GM18505 (cell line): ENCODE data around the gene TNFRSF13B.
"Not testable (repeated sequence)": the region's sequence is repeated elsewhere in the genome, so short reads cannot be mapped to it uniquely, and the experiment has no call there.

Experiments used
- ATAC-seq: cut with Tn5 transposase; IDR thresholded peaks from one replicate; pipeline ENCODE4 v1.9.1; 2021; ENCODE audit not compliant: unreplicated experiment
- POLR2A ChIP-seq: IDR thresholded peaks from 4 replicates; pipeline ENCODE4 v1.6.1; 2011; ENCODE audit warnings: borderline replicate concordance; ENCODE audit not compliant: insufficient read depth, insufficient read length; ENCODE audit errors: extremely low read depth

Gene TNFRSF13B

DNA sequence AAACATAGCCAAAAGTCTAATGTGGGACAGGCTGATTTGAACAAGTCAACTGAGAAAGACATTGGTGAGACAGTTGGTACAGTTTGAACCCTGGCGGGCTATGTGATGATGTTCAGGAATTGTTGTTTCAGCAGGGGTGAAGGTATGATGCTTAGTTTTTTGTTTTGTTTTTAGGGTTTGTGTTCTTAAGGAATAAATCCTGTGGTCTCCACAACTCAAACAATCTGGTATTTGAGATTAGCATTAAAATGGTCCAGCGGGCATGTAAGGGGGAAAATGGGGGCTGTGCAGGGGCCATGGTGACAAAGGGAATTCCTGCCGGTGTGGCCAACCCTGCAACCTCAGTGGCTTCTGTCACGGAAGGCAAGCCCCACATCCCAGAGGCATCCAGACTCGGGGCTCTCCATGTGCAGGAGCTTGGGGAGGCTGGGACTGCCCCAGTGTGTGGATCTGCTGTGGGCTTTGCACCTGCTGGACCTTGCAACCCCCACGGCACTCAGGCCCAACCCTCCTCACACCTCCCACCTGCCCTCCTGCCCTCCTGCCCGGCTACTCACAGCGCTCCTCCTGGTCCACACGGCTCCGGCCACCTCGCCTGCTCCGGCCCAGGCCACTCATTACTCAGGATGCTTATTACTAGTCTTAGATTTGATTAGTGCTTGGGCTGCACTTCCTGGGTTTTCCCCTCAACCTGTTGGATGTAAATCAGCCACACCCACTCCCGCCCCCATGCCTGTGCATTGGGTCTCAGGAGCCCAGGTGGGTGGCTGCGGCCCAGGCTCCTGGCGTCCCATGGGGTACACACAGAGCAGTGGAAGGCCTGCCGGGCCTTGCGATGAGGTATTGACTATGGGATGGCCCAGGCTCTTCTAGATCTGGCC, at the start of gene TNFRSF13B:
TSS of gene TNFRSF13B (minus strand) at position 661 of the 881 bp plus-strand sequence. CDS start at position 618, 43 bp downstream.
- peak; percentile 28 for ATAC-seq
- TF ChIP-seq POLR2A = peak; percentile 86

DNA sequence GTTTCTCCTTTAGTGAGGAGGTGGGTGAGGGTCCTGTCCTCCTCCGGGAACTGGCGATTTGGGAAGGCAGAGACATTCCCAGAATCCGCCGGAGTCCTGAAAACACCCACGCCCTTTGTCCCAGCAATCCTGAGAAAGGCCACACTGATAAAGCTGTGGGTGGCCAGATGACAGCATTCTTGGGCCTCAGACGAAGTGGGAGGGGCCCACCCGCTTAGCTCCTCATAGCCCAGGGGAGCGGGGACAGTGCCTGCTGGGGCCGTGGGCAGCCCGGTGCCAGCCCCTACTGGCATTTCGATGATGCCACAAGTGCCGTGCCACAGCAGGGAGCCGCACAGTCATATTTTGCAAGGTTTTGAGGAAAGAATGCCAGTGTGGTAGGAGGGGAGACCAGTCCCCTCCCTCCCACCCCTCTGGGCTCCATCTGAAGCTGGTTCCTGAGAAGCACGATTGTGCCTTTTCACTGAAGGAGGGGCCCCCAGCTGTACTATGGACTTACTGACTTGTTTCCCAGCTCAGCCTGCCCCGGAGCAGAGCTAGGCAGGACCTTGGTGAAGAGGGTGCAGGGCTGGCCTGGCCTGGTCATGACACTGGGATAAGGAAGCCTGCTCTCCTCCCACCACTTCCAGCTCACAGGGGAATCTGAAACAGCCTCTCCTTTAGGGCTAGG, 49.4 kb upstream of the TNFRSF13B start:
- TF ChIP-seq POLR2A = no peak
- no peak for ATAC-seq

DNA sequence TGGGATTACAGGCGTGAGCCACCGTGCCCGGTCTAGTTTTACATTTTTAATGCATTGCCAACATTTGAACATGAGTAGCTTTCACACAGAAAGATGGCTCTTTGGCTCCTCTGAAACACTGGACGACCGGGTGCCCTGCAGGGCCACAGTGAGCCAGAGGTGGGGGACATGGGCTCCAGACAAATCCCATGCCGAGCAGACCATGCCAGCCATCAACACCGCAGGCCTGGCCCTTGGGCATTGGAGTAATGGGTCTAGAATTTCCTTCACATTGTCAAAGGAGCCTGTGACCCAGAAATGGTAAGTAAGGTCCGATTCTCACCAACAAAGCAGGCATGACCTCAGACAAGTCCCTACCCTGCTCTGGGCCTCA, 48.9 kb upstream of the TNFRSF13B start:
- ATAC-seq = no peak
- no peak for TF ChIP-seq POLR2A

DNA sequence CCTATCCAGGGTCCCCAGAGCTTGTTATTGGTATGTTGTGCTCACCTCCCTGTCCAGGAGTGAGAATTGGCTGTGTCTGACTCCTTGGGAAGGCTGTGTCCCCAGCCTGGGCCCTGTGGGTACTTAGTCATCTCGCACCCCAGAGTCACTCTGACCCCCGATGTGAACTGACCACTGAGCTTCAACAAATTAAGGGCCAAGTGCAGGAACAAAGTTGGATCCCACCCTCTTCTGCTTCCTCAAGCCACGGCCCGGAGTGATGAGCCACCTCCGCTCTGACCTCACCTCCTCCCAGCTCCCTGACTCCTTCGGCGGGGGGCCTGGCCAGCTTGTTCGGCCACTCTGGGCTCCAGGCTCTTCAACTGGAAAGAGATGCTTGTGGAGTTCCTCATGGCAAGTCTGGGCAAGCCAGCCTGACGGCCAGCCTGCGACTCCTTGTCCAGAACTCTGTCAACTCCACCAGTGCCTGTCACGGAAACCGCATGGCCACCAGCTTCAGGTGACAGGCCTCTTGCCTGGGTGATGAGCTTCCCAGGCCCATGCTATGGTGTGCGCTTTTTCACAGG, 48.1 kb upstream of the TNFRSF13B start:
- TF ChIP-seq POLR2A = no peak
- no peak for ATAC-seq

DNA sequence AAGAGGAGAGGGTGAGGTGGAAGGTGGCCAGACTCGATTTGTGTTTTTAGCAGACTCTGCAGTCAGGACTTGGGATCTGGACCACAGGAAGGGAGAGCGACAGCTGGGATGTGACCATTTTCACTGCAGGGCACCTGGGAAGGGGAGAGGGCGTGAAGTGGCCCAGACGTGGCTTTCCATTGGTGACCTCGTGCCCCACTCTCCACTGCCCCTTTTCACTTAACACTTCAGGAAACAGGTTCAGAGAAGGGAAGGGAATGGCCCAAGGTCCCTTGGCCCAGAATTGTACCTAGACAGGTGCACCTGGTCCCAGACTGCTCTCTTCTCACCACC, 47.5 kb upstream of the TNFRSF13B start:
- TF ChIP-seq POLR2A = no peak
- no peak for ATAC-seq

DNA sequence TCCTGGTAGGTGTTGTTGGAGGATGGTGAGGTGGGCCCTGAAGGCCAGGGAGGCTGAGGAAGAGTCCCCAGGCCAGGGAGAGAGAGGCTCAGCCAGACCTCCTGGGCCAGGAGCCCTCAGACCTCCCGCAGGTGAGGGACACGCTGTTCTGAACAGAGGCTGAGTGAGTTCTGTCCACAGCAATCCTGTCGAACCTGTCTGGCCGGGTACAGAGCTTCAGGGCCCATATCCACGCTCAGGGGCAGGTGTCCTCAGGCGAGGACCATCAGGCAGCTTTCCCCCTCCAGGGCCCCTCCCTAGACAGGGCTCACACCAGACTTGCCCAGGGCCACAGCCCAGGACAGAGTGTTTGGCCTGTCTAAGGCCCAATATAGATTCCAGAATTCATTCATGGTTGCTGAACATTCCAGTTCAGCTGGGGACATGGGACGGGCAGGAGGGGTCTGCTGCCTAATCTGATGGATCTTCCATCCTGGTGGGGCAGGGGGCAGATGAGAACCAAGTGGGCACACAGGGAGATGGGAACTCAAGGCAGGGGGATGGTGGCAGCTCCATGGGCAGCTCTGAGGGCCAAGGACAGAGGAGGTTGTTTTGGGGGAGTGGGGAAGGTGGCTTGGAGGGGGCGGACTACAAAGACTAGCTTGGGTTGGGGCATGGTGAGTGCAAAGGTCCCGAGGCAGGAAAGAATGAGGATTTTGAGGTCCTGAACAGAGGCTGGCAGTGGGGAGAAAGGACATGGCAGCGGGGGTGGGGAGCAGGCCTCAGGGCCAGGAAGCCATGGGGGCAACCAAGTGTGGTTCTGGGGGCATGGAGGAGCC, 46.9 kb upstream of the TNFRSF13B start:
- TF ChIP-seq POLR2A = no peak

DNA sequence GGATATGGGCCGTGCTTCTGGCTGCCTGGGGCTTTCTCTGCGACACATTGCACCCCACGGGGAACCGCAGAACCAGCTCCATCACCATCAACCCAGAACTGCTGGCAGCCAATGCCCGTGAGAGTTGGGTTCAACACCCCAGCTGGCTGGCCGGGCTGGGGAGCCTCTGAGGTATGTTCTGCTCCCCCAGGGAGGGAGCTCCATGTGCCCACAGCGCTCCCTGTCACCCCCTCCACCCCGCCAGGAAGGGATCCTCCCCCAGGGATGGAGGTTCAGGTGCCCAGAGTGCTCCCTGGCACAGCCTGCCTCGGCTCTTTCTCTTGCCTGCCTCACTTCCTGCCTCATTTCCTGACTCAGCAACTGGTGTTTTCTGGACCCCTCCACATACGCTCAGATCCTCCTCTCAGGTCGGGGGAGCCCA, 46.1 kb upstream of the TNFRSF13B start:
- no peak for ATAC-seq
- TF ChIP-seq POLR2A = no peak

More for the DNA sequence above, 46.9 kb upstream of the TNFRSF13B start:
- ATAC-seq = no peak

DNA sequence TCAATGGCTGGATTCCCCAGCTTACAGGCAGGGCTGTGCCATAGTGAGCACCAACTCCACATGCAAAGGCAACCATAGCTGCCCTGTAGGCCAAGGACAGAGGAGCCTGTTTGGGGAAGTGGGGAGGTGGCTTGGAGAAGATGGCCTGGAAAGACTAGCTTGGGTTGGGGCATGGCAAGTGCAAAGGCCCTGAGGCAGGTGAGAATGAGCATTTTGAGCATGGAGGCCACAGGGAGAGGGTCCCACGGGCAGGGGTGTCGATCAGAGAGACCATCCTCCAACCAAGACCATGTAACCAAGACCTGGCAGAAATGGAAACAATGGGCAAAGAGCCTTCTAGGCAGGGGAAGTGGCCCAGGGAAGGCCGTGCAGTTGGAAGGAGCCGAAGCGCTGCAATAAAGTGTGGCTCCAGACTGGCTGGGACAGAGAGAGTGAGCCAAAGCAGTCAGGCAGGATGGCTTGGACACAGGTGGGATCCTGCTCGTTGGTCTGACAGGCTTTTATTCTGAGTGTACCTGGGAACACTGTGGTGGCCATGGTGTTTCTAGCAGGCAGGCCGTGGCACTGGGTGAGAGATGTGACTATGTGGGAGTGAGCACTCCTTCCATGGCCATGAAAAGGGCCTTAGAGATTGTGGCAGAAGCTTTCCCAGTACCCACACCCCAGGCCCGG, 45.6 kb upstream of the TNFRSF13B start:
- no peak for ATAC-seq
- no peak for TF ChIP-seq POLR2A

DNA sequence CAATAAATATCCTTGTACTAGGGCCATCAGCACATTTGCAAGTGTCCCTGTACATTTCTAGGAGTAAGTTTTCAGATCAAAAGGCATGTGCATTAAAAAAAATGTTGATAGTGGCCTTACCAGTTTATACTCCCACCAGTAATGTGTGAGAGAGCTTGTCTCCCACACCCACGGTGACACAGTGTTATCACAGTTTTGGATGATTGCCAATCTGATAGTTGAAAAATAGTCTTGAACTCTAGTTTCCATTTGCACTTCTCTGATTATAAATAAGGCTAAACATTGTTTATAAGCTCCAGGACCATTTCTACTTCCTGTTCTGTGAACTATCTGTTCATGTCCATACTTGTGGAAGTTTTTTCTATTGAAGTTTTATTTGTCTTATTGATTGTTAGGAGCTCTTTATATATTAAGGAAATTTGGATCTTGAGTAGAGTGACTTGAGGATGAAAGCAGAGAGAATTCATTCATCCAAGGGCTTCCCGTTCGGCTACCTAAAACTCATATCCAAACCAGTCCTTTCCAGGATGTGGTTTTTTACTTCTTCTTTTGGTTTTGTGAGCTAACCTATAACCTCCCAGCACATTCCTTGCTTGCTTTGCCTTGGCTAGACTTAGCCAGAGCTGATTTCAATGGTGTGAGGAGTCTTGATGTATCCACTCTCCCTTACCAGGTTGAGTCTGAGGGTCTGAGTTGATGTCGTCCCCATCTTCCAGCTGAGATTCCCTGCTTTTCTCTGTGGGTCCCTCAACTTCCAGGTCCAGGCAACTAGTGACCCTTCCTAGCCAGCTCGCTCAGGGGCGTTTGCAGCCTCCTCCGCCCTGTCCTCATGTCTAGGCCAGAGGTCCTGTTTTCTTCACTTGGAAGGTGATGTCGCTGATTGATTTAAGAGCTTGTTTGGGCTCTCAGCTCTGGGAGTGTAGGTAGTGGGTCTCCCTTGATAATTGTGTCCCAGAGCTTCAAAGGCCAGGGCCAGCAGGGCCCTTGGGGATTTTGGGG, 44.6 kb upstream of the TNFRSF13B start:
- not testable (repeated sequence) for ATAC-seq

DNA sequence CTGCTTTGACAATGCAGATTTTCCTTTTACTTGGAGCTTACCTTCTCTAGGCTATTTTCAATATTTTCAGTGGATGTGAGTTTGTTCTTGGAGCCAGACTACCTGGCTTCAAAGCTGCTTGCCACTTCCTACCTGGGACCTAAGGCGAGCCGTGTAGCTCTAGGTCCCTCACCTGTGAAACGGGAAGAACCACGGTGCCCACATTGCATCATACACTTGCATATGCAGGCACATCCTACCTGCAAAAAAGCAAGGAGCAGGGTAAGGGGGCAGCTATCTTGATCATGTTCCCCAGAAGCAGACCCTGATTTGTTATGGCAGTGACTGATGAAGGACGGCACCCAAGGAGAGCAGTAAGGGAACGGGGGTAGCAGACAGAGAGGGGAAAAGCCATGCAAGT, 43.3 kb upstream of the TNFRSF13B start:
- no peak for TF ChIP-seq POLR2A
- ATAC-seq = no peak

DNA sequence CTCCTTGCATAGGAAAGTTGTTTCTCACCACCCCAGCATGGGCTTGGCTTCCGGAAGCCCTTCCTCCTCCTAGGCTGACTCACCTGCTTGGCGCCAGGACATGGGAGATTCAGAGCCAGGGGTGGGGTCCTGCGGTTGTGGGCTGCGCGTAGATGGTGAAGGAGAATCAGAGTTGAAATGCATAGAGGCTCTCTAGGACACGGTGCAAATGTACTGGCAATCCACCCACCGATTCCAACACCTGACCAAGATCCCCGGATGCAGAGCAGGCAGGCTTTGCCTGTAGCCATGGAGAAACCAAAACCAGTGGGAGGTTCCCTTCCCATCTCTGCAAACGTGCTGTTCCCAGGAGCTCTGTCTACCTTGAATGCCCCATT, 42.8 kb upstream of the TNFRSF13B start:
- ATAC-seq = not testable (repeated sequence)

DNA sequence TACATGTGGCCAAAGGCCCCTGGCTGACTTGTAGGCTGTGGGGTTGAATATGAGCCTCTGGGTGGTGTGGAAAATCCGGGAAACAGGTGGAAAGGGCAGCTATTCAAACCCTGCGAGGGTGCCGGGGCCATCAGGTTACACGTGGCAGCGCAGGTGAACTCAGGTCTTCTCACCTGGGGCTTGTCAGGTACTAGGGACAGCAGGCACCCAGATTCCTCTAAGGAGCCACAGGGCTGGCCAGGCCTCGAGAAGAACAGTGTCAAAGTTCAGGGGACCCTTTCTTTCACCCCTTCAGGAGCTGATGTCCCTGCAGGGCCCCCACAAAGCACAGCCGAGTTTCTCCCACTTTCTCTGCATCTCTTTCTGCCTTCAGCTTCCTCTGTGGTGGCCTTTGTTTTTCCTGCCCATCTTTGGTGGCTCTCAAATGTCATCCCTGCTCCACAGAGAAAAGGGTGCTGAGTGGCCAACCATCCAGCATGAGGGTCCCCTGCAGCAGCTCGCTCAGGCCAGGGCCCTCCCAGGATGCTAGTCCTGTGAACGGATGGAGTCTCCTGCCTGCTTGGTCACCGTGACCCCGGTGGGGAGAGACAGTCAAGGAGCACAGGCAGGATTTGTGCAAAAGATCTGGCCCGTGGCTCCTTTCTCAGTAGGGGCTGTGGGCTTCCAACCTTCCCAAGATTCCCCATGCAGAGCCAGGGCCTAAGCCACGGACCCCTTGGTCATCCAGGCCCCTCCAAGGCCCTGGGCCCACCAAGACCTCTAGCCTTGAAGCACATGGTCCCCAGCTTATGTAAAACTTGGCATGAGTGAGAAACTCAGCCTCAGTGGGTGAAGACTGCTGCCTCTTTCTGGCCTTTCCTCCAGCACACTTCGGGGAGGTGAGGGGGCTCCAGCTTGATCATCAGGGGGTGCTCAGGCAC, 42.2 kb upstream of the TNFRSF13B start:
- ATAC-seq = not testable (repeated sequence)

DNA sequence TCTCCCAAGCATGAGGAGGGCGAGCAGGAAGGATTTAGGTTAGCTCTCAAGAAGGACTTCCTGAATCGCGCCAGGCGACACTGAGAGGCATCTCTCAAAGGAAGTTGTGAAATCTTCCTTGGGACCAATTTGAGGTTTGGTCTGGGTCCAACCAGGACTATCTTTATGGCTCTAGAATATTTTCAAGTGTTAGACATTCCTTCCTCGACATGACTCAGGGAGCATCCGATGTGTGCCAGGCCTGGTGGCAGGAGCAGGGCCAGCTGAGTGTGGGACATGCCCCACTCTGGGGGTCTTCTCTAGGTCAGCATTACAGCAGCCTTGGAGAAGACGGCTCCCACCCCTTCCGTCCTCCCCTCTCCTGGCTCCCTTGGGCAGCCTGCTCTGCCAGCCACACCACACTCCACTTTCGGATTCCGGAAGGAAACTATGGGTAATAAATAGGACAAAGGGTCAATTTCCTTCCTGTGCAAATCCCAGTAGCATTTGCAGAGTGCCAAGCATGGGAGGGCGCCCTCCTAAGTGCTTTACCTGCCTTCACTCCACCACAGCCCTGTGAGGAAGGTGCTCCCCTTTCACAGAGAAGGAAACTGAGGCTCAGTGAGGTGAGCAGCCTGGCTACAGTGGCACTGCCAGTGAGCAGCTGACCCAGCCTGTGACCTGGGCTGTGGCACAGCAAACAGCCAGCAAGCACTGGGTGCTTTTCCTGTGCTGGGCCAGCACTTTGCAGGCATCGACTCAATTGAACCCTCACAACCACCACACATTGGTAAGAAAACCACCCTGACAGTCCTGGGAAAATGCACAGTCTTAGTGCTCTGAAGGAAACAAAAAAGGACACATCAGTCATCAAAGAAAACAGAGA, 39.4 kb upstream of the TNFRSF13B start:
- ATAC-seq = not testable (repeated sequence)

DNA sequence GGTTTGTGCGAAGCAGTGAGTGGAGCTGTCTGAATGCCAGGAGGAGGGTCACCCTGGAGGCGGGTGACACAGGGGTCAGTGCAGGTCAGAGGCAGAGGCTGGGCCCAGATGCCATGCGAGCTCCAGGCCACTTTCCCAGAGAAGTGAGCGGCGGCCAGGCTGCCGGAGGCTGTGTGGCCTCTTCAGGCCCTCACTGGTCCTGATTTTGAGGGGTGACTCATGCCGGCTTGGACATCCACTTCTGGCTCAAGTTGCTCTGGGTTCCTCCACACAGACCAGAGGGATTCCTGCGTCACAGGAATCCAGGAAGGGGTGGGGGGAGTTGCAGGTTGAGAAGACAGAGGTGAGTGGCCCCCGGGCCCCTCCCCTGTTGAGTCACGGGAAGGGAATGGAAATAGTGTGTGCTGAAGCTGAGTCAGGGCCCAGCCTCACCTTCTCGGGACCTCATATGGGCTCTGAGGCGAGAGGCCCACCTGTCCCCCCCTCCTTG, 38.7 kb upstream of the TNFRSF13B start:
- not testable (repeated sequence) for ATAC-seq

DNA sequence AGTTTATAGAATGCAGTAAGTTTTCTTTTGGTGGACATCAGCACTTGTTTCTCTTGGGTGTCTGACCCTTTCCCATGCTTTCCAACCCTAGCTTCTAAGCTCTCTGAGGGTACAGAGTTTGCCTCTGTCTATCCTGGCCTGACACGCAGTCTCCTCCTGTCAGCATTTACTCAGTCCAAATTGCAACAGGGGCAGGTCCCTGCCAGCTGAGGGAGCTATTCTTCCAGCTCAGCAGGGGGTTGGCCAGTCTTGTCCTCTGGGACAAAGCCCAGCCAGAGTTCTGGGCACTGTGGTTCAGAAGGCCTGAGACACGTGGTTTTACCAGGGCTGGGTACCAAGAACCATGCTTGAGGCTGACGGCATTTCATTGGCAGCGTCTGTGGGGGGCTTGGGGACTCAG, 38.1 kb upstream of the TNFRSF13B start:
- ATAC-seq = not testable (repeated sequence)
